HEK293 (cell line): ENCODE measurements around the gene RANBP1.

Experiments used
- CTCF ChIA-PET: fragments of 350-600 bp; formaldehyde crosslinking; extraction: SDS; loops from one replicate; lab custom pipeline; 2021; ENCODE audit warnings: antibody characterized with exemption; lab: Yijun Ruan, JAX
- POLR2A ChIA-PET: fragments of 300-600 bp; formaldehyde crosslinking; extraction: SDS; loops from one replicate; lab custom pipeline; 2020; ENCODE audit warnings: antibody characterized with exemption, inconsistent platforms; lab: Yijun Ruan, JAX
- H3K27ac ChIP-seq: fragments of 200-500 bp; sonication (Bioruptor generic); 2 replicates; pipeline ENCODE4 v1.5.1; 2014; ENCODE audit warnings: low read depth, low read length, control low read depth, inconsistent platforms; ENCODE audit errors: extremely low read depth
- H3K36me3 ChIP-seq, 2 experiments: fragments of 200-500 bp in 1 of 2; sonication (Bioruptor generic) in 1 of 2; 1 replicate in 1 of 2; 2 replicates in 1 of 2; pipeline ENCODE4 v1.5.1; 2014 to 2017; ENCODE audit warnings: inconsistent platforms in 2 of 2, low read length in 2 of 2; ENCODE audit not compliant: control insufficient read depth in 2 of 2, insufficient read depth in 1 of 2
- H3K4me1 ChIP-seq: fragments of 200-500 bp; sonication (Bioruptor generic); 2 replicates; pipeline ENCODE4 v1.5.1; 2014; ENCODE audit warnings: mild to moderate bottlenecking, low read length, inconsistent platforms; ENCODE audit not compliant: control insufficient read depth, insufficient read depth
- H3K4me3 ChIP-seq: 2 replicates; pipeline ENCODE4 v1.5.1; 2011; ENCODE audit warnings: low read depth, mild to moderate bottlenecking, control low read depth, low read length, moderate library complexity
- H3K9me3 ChIP-seq: fragments of 200-500 bp; sonication (Bioruptor generic); 2 replicates; pipeline ENCODE4 v1.5.1; 2014; ENCODE audit warnings: low read depth, low read length, inconsistent platforms; ENCODE audit not compliant: control insufficient read depth, insufficient read depth
- GLIS1 ChIP-seq: fragments of 450-650 bp; formaldehyde crosslinking; IDR thresholded peaks from 2 replicates; pipeline ENCODE4 v1.5.1; 2016; ENCODE audit warnings: missing biosample characterization, missing genetic modification characterization
- KLF9 ChIP-seq: fragments of 450-650 bp; formaldehyde crosslinking; IDR thresholded peaks from 2 replicates; pipeline ENCODE4 v1.5.1; 2016; ENCODE audit warnings: missing biosample characterization, missing genetic modification characterization, low read depth
- SALL2 ChIP-seq: fragments of 450-650 bp; formaldehyde crosslinking; IDR thresholded peaks from 2 replicates; pipeline ENCODE4 v1.5.0; 2017; ENCODE audit warnings: missing biosample characterization, mild to moderate bottlenecking, missing genetic modification characterization, borderline replicate concordance
- SP2 ChIP-seq: fragments of 450-650 bp; formaldehyde crosslinking; IDR thresholded peaks from 2 replicates; pipeline ENCODE4 v1.5.1; 2016; ENCODE audit warnings: missing biosample characterization, missing genetic modification characterization
- SP7 ChIP-seq: fragments of 450-650 bp; formaldehyde crosslinking; IDR thresholded peaks from 2 replicates; pipeline ENCODE4 v1.5.1; 2016; ENCODE audit warnings: missing biosample characterization, missing genetic modification characterization
- ZBTB48 ChIP-seq: fragments of 450-650 bp; formaldehyde crosslinking; IDR thresholded peaks from 2 replicates; pipeline ENCODE4 v1.5.1; 2016; ENCODE audit warnings: missing biosample characterization, missing genetic modification characterization
- ZEB2 ChIP-seq: fragments of 450-650 bp; formaldehyde crosslinking; IDR thresholded peaks from 2 replicates; pipeline ENCODE4 v1.5.1; 2016; ENCODE audit warnings: missing biosample characterization, missing genetic modification characterization
- ZNF174 ChIP-seq: fragments of 450-650 bp; formaldehyde crosslinking; IDR thresholded peaks from 2 replicates; pipeline ENCODE4 v1.5.0; 2017; ENCODE audit warnings: missing biosample characterization, mild to moderate bottlenecking, missing genetic modification characterization
- ZNF2 ChIP-seq: fragments of 450-650 bp; formaldehyde crosslinking; IDR thresholded peaks from 2 replicates; pipeline ENCODE4 v1.5.1; 2016; ENCODE audit warnings: missing biosample characterization, missing genetic modification characterization
- ZNF214 ChIP-seq: fragments of 450-650 bp; formaldehyde crosslinking; IDR thresholded peaks from 2 replicates; pipeline ENCODE4 v1.5.1; 2017; ENCODE audit warnings: missing biosample characterization, mild to moderate bottlenecking, missing genetic modification characterization, borderline replicate concordance
- ZNF292 ChIP-seq: fragments of 450-650 bp; formaldehyde crosslinking; IDR thresholded peaks from 2 replicates; pipeline ENCODE4 v1.5.1; 2016; ENCODE audit warnings: low read depth, missing biosample characterization, missing genetic modification characterization, borderline replicate concordance
- ZNF391 ChIP-seq: fragments of 450-650 bp; formaldehyde crosslinking; IDR thresholded peaks from 2 replicates; pipeline ENCODE4 v1.5.1; 2016; ENCODE audit warnings: low read depth, missing biosample characterization, missing genetic modification characterization, borderline replicate concordance
- ZNF629 ChIP-seq: fragments of 450-650 bp; formaldehyde crosslinking; IDR thresholded peaks from 2 replicates; pipeline ENCODE4 v1.5.1; 2017; ENCODE audit warnings: missing biosample characterization, missing genetic modification characterization
- ZNF654 ChIP-seq: fragments of 450-650 bp; formaldehyde crosslinking; IDR thresholded peaks from 2 replicates; pipeline ENCODE4 v1.5.1; 2016; ENCODE audit warnings: low read depth, missing biosample characterization, missing genetic modification characterization
- ZNF660 ChIP-seq: fragments of 450-650 bp; IDR thresholded peaks from 2 replicates; pipeline ENCODE4 v1.5.1; 2018; ENCODE audit warnings: missing biosample characterization, mild to moderate bottlenecking, missing genetic modification characterization
- ZSCAN30 ChIP-seq: fragments of 450-650 bp; IDR thresholded peaks from 2 replicates; pipeline ENCODE4 v1.5.1; 2018; ENCODE audit warnings: missing biosample characterization, mild to moderate bottlenecking, missing genetic modification characterization, moderate library complexity
- TF ChIP-seq, protein P1 (sequence below): fragments of 450-650 bp; formaldehyde crosslinking; IDR thresholded peaks from 2 replicates; pipeline ENCODE4 v1.5.1; 2016; ENCODE audit warnings: missing biosample characterization, missing genetic modification characterization
- TF ChIP-seq, protein P2 (sequence below): fragments of 450-650 bp; formaldehyde crosslinking; IDR thresholded peaks from 2 replicates; pipeline ENCODE4 v1.5.1; 2016; ENCODE audit warnings: missing biosample characterization, missing genetic modification characterization
- TF ChIP-seq, protein P3 (sequence below): fragments of 450-650 bp; formaldehyde crosslinking; IDR thresholded peaks from 2 replicates; pipeline ENCODE4 v1.5.1; 2016; ENCODE audit warnings: missing biosample characterization, missing genetic modification characterization
- TF ChIP-seq, protein P4 (sequence below): fragments of 450-650 bp; formaldehyde crosslinking; optimal IDR thresholded peaks from 2 replicates; pipeline ENCODE3; 2016; ENCODE audit warnings: missing biosample characterization, mild to moderate bottlenecking, missing genetic modification characterization
- TF ChIP-seq, protein P5 (sequence below): fragments of 450-650 bp; formaldehyde crosslinking; IDR thresholded peaks from 2 replicates; pipeline ENCODE4 v1.5.1; 2016; ENCODE audit warnings: missing biosample characterization, missing genetic modification characterization
- TF ChIP-seq, protein P6 (sequence below): fragments of 450-650 bp; IDR thresholded peaks from 2 replicates; pipeline ENCODE4 v1.5.1; 2018; ENCODE audit warnings: missing biosample characterization, mild to moderate bottlenecking, missing genetic modification characterization

Gene RANBP1

DNA sequence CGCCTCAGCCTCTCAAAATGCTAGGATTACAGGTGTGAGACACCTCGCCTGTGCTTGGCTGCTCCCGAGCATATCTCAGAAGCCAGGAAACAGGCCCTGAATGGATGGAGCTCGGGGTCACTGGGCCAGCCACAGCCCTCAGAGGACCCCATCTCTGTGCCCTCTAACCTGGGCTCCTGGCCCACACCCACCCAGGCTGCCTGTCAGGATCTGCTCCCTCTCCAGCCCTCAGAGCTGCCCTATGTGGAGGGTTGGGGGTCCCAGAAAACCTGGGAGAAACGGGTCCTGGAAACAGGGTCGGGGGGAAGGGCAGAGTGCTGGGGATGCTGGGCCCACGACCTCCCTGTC lies 40.1 kb downstream of the RANBP1 start (continued):
- TF ChIP-seq, protein P1, sequence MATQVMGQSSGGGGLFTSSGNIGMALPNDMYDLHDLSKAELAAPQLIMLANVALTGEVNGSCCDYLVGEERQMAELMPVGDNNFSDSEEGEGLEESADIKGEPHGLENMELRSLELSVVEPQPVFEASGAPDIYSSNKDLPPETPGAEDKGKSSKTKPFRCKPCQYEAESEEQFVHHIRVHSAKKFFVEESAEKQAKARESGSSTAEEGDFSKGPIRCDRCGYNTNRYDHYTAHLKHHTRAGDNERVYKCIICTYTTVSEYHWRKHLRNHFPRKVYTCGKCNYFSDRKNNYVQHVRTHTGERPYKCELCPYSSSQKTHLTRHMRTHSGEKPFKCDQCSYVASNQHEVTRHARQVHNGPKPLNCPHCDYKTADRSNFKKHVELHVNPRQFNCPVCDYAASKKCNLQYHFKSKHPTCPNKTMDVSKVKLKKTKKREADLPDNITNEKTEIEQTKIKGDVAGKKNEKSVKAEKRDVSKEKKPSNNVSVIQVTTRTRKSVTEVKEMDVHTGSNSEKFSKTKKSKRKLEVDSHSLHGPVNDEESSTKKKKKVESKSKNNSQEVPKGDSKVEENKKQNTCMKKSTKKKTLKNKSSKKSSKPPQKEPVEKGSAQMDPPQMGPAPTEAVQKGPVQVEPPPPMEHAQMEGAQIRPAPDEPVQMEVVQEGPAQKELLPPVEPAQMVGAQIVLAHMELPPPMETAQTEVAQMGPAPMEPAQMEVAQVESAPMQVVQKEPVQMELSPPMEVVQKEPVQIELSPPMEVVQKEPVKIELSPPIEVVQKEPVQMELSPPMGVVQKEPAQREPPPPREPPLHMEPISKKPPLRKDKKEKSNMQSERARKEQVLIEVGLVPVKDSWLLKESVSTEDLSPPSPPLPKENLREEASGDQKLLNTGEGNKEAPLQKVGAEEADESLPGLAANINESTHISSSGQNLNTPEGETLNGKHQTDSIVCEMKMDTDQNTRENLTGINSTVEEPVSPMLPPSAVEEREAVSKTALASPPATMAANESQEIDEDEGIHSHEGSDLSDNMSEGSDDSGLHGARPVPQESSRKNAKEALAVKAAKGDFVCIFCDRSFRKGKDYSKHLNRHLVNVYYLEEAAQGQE: no peak

DNA sequence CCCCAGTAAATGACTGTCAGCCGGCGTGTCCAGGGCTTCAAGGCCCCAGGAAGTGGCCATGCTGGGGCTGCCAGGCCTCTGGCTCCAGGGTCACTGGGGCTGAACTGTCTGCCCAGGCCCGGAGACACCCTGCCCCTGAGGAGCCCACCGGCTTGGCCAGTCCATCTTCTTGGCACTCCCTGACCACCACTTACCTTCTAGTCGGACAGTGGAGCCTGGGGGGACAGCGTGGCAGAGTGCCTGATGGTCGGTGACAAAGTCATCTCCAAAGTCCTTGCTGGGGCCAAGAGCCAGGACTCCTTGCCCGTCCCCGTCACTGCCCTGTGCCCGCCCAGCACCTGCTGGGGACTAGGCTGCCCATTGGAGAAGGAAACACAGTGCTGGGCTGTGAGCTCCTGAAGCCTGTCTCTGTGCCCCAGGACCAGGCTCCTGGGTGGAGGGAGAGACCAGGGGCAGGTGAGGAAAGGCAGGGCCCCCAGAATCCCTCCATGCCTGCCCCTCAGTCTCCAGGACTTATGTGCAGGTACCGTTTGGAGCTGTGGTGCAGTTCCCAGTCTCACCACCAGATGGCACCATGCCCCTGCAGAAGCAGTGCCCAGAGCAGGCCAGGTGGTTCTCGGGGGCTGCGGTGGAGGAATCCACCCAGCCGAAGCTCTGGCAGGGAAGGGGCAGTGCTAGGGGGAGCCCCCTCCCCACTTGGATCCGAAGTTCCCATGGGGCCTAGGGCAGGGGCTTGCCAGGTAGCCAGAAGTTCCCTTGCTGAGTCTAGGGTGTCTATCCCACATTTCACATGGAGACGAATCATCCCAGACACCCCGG lies 40.9 kb downstream of the RANBP1 start:
- Histone ChIP-seq H3K4me3 (no peak overlapping the region), H3K36me3 (no peaks in the 10 kb centered on the region), H3K27ac (no peak overlapping the region), H3K4me1 (no peaks in the 10 kb centered on the region), H3K9me3 (no peaks in the 10 kb centered on the region)
- CTCF ChIA-PET: interaction anchor here (0.6 to 6.0 kb wide), 34 partner anchors 9 to 340 kb away, joined by 3 to 64 read pairs (median 4); partner anchors contain the start of gene DGCR6L
- POLR2A ChIA-PET: interaction anchor here (0.7 to 0.9 kb wide), 3 partner anchors 81 to 129 kb away, joined by 3 read pairs; no protein-coding TSS in a partner anchor
- TF ChIP-seq SALL2 (tag by site-specific recombination): no peak
- TF ChIP-seq GLIS1: peak; percentile 40; the same call in 1 of the 2 replicates
- peak; percentile 35; the same call in 1 of the 2 replicates for TF ChIP-seq ZNF391
- TF ChIP-seq, protein P2, sequence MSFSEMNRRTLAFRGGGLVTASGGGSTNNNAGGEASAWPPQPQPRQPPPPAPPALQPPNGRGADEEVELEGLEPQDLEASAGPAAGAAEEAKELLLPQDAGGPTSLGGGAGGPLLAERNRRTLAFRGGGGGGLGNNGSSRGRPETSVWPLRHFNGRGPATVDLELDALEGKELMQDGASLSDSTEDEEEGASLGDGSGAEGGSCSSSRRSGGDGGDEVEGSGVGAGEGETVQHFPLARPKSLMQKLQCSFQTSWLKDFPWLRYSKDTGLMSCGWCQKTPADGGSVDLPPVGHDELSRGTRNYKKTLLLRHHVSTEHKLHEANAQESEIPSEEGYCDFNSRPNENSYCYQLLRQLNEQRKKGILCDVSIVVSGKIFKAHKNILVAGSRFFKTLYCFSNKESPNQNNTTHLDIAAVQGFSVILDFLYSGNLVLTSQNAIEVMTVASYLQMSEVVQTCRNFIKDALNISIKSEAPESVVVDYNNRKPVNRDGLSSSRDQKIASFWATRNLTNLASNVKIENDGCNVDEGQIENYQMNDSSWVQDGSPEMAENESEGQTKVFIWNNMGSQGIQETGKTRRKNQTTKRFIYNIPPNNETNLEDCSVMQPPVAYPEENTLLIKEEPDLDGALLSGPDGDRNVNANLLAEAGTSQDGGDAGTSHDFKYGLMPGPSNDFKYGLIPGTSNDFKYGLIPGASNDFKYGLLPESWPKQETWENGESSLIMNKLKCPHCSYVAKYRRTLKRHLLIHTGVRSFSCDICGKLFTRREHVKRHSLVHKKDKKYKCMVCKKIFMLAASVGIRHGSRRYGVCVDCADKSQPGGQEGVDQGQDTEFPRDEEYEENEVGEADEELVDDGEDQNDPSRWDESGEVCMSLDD: peak; percentile 68
- TF ChIP-seq, protein P3, sequence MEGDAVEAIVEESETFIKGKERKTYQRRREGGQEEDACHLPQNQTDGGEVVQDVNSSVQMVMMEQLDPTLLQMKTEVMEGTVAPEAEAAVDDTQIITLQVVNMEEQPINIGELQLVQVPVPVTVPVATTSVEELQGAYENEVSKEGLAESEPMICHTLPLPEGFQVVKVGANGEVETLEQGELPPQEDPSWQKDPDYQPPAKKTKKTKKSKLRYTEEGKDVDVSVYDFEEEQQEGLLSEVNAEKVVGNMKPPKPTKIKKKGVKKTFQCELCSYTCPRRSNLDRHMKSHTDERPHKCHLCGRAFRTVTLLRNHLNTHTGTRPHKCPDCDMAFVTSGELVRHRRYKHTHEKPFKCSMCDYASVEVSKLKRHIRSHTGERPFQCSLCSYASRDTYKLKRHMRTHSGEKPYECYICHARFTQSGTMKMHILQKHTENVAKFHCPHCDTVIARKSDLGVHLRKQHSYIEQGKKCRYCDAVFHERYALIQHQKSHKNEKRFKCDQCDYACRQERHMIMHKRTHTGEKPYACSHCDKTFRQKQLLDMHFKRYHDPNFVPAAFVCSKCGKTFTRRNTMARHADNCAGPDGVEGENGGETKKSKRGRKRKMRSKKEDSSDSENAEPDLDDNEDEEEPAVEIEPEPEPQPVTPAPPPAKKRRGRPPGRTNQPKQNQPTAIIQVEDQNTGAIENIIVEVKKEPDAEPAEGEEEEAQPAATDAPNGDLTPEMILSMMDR (tag by site-specific recombination): peak; percentile 98
- TF ChIP-seq, protein P4, sequence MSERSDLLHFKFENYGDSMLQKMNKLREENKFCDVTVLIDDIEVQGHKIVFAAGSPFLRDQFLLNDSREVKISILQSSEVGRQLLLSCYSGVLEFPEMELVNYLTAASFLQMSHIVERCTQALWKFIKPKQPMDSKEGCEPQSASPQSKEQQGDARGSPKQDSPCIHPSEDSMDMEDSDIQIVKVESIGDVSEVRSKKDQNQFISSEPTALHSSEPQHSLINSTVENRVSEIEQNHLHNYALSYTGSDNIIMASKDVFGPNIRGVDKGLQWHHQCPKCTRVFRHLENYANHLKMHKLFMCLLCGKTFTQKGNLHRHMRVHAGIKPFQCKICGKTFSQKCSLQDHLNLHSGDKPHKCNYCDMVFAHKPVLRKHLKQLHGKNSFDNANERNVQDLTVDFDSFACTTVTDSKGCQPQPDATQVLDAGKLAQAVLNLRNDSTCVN (tag by site-specific recombination): peak; percentile 6
- peak; percentile 35; the same call in 1 of the 2 replicates for TF ChIP-seq ZNF660 (tag by site-specific recombination)
- 0 out of 2 replicates have a peak, but pooled peaks have one; percentile 14 for TF ChIP-seq SP2 (tag by site-specific recombination)
- peak; percentile 79 for TF ChIP-seq ZNF2 (tag by site-specific recombination)
- TF ChIP-seq ZEB2 (tag by site-specific recombination): peak; percentile 51; the same call in 1 of the 2 replicates
- TF ChIP-seq, protein P5, sequence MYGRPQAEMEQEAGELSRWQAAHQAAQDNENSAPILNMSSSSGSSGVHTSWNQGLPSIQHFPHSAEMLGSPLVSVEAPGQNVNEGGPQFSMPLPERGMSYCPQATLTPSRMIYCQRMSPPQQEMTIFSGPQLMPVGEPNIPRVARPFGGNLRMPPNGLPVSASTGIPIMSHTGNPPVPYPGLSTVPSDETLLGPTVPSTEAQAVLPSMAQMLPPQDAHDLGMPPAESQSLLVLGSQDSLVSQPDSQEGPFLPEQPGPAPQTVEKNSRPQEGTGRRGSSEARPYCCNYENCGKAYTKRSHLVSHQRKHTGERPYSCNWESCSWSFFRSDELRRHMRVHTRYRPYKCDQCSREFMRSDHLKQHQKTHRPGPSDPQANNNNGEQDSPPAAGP (tag by site-specific recombination): 0 out of 2 replicates have a peak, but pooled peaks have one; percentile 40
- no peak for TF ChIP-seq ZNF292
- TF ChIP-seq ZSCAN30 (tag by site-specific recombination): peak; percentile 68
- TF ChIP-seq ZNF629 (tag by site-specific recombination): peak; percentile 37; the same call in 1 of the 2 replicates
- TF ChIP-seq KLF9: 0 out of 2 replicates have a peak, but pooled peaks have one; percentile 19
- peak; percentile 18; the same call in 1 of the 2 replicates for TF ChIP-seq ZBTB48 (tag by site-specific recombination)
- TF ChIP-seq, protein P6, sequence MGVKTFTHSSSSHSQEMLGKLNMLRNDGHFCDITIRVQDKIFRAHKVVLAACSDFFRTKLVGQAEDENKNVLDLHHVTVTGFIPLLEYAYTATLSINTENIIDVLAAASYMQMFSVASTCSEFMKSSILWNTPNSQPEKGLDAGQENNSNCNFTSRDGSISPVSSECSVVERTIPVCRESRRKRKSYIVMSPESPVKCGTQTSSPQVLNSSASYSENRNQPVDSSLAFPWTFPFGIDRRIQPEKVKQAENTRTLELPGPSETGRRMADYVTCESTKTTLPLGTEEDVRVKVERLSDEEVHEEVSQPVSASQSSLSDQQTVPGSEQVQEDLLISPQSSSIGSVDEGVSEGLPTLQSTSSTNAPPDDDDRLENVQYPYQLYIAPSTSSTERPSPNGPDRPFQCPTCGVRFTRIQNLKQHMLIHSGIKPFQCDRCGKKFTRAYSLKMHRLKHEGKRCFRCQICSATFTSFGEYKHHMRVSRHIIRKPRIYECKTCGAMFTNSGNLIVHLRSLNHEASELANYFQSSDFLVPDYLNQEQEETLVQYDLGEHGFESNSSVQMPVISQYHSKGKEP (tag by site-specific recombination): no peak
- TF ChIP-seq ZNF214: no peak
- no peak for TF ChIP-seq ZNF174 (tag by site-specific recombination)
- TF ChIP-seq SP7 (tag by site-specific recombination): peak; percentile 32; the same call in 1 of the 2 replicates
- peak; percentile 91 for TF ChIP-seq ZNF654 (tag by site-specific recombination)
